HAP-1 (cell line): Measurements from ENCODE around the gene FADS3.
A peak's percentile ranks its signal among the peaks of the same experiment; 100 is the strongest.

Source experiments
- DNase-seq, 2 experiments: peaks; one replicate each; pipeline ENCODE4 v3.0.0-alpha.2; 2016 to 2020; ENCODE audit warnings: low spot score in 2 of 2
- H3K27me3 ChIP-seq: fragments of 250-450 bp; sonication (Bioruptor Pico); 2 replicates; pipeline ENCODE4 v1.5.1; 2020; ENCODE audit warnings: low read depth, mild to moderate bottlenecking, moderate library complexity
- H3K36me3 ChIP-seq: fragments of 250-450 bp; sonication (Bioruptor Pico); replicated peaks from 2 replicates; pipeline ENCODE4 v1.5.1; 2020; ENCODE audit warnings: mild to moderate bottlenecking
- H3K4me1 ChIP-seq: fragments of 250-450 bp; sonication (Bioruptor Pico); 2 replicates; pipeline ENCODE4 v1.5.1; 2020; ENCODE audit warnings: mild to moderate bottlenecking
- H3K4me3 ChIP-seq: fragments of 250-450 bp; sonication (Bioruptor Pico); 2 replicates; pipeline ENCODE4 v1.5.1; 2020; ENCODE audit warnings: mild to moderate bottlenecking, moderate library complexity
- H3K9me3 ChIP-seq: fragments of 250-450 bp; sonication (Bioruptor Pico); 2 replicates; pipeline ENCODE4 v1.5.1; 2020; ENCODE audit warnings: mild to moderate bottlenecking, moderate library complexity
- in situ Hi-C: fragments of 300-500 bp; cut with MboI; formaldehyde crosslinking; loops from 3 replicates; pipeline ENCODE4 v1.14.3; 2020; ENCODE audit warnings: low sequenced_read_pairs, inconsistent platforms, mixed read lengths

Gene FADS3

GRCh38 chr11:61900251-61900650, 8.9 kb upstream of the FADS3 start:
- Histone ChIP-seq H3K4me3 (no peak overlapping the region), H3K4me1 (no peaks in the 10 kb centered on the region), H3K27me3 (no peaks in the 10 kb centered on the region), H3K9me3 (no peaks in the 10 kb centered on the region), H3K36me3 (no peaks in the 10 kb centered on the region; the same call in 1 of the 2 replicates)
- DNase-seq, result no peak
- in situ Hi-C loops, result no loop called here

DNA sequence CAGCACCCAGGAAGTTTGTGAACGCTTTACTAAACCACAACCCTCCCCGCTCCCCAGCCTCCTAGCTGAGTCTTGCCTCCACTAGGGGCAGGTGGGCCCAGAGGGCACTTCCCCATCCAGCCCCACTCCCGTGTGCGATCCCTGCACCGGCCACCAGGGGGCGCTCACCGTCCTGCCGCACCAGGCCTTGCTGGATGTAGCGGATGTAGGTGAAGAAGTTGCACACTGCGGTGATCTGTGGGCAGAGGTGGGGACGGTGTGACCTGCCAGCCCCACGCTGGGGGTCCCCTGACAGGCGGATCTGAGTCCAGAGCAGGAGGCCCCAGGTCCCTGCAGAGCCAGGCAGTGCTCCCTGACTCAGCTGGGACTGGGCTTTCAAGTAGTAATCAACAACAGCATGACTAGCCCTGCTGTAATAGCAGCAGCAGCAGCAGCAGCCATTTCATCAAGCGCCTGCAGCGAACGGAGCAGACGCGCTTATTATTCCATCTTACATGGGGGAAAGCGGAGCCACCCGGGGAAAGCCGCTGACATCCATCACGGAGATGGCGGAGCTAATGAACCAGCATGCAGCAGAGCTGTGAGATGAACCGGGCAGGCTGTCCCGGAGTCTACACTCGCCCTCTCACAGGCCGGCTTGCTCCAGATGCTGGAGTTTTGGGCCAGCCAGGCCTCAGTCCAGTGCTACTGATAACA, 7.9 kb upstream of the FADS3 start:
- DNase-seq, result peak; percentile 64 to 93
- H3K4me3 ChIP-seq, result no peak overlapping the region
- no peaks in the 10 kb centered on the region for H3K9me3 ChIP-seq
- in situ Hi-C loops, result loop anchor here (5.0 kb wide), 3 partner anchors 48 to 208 kb away; no protein-coding TSS in a partner anchor
- H3K4me1 ChIP-seq, result no peaks in the 10 kb centered on the region
- no peaks in the 10 kb centered on the region; the same call in 1 of the 2 replicates for H3K36me3 ChIP-seq
- no peaks in the 10 kb centered on the region for H3K27me3 ChIP-seq

GRCh38 chr11:61898247-61898582, 6.9 kb upstream of the FADS3 start:
- in situ Hi-C loops, result loop anchor here (5.0 kb wide), 3 partner anchors 49 to 209 kb away; no protein-coding TSS in a partner anchor

DNA sequence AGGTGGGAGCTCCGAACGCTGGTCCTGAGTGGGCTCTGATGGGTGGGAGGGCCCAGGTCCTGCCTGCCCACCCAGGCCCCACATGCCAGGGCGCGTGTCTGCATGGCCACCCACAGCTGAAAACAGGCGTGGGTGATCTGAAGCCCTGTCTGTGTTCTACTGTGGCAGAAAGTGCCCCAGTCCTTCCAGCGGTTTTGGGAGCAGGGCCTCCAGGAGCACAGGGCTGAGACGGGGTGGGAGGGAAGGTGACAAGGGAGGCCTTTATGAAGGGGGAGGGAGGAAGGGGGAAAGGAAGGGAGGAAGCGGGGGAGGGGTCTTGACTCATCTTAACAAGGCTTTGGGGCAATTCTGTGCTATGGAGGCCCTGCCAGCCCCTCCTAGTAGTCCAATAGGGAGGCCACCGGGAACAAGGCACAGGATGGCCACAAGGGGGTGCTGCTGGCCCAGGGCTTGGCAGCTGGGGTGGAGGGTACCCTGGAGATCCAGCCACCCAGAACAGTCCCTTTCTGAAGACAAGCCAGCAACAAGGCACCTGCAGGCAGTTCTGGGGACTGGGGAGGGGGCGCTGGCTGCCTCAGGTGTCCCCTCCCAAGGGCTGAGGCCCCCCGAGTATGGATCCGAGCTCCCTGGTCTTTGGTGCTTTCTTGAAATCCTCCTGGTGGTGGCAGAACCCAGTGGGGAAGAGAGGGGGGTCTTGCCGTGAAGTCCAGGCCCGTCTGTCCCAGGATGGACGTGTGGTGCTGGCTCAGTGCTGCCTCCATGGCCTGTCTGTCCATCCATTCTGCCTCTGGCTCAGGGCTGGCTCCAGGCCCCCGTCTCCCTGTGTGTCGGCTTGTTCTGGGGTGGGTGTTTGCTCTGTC, 6.3 kb upstream of the FADS3 start:
- Histone ChIP-seq H3K4me1 (no peaks in the 10 kb centered on the region), H3K36me3 (no peaks in the 10 kb centered on the region; the same call in 1 of the 2 replicates), H3K27me3 (no peaks in the 10 kb centered on the region), H3K4me3 (no peak overlapping the region), H3K9me3 (no peaks in the 10 kb centered on the region)
- in situ Hi-C loops, result loop anchor here (5.0 kb wide), 3 partner anchors 50 to 210 kb away; no protein-coding TSS in a partner anchor
- peak; percentile 57 to 89 for DNase-seq

More at GRCh38 chr11:61898247-61898582, 6.9 kb upstream of the FADS3 start:
- Histone ChIP-seq H3K9me3 (no peaks in the 10 kb centered on the region), H3K4me3 (no peak overlapping the region), H3K4me1 (no peaks in the 10 kb centered on the region), H3K36me3 (no peaks in the 10 kb centered on the region; the same call in 1 of the 2 replicates), H3K27me3 (no peaks in the 10 kb centered on the region)
- no peak for DNase-seq

- no peaks in the 10 kb centered on the region for H3K4me1 ChIP-seq
- in situ Hi-C loops, result loop anchor here (5.0 kb wide), 3 partner anchors 50 to 210 kb away; no protein-coding TSS in a partner anchor
- H3K9me3 ChIP-seq, result no peaks in the 10 kb centered on the region
- no peak for DNase-seq
- H3K4me3 ChIP-seq, result no peak overlapping the region
- no peaks in the 10 kb centered on the region; the same call in 1 of the 2 replicates for H3K36me3 ChIP-seq
- H3K27me3 ChIP-seq, result no peaks in the 10 kb centered on the region
These were observed 5.5 kb upstream of the FADS3 start for GRCh38 chr11:61896665-61897386.

- no peaks in the 10 kb centered on the region for H3K27me3 ChIP-seq
- no peaks in the 10 kb centered on the region; the same call in 1 of the 2 replicates for H3K36me3 ChIP-seq
- no peak for DNase-seq
- in situ Hi-C loops, result loop anchor here (5.0 kb wide), 3 partner anchors 52 to 212 kb away; no protein-coding TSS in a partner anchor
- no peaks in the 10 kb centered on the region for H3K9me3 ChIP-seq
- no peaks in the 10 kb centered on the region for H3K4me1 ChIP-seq
- H3K4me3 ChIP-seq, result no peak overlapping the region
These were observed 4.3 kb upstream of the FADS3 start for GRCh38 chr11:61895718-61896059.

- Histone ChIP-seq H3K36me3 (no peaks in the 10 kb centered on the region; the same call in 1 of the 2 replicates), H3K4me1 (peaks cover 3% of the 10 kb centered on the region), H3K27me3 (no peaks in the 10 kb centered on the region), H3K4me3 (no peak overlapping the region), H3K9me3 (no peaks in the 10 kb centered on the region)
- in situ Hi-C loops, result loop anchor here (5.0 kb wide), 3 partner anchors 52 to 212 kb away; no protein-coding TSS in a partner anchor
- no peak for DNase-seq
These were observed 3.8 kb upstream of the FADS3 start for GRCh38 chr11:61895046-61895717.

- no peaks in the 10 kb centered on the region for H3K36me3 ChIP-seq
- peaks cover 4% of the 10 kb centered on the region for H3K4me1 ChIP-seq
- H3K9me3 ChIP-seq, result no peaks in the 10 kb centered on the region
- H3K27me3 ChIP-seq, result no peaks in the 10 kb centered on the region
- no peak overlapping the region for H3K4me3 ChIP-seq
- in situ Hi-C loops, result no loop called here
- no peak for DNase-seq
These were observed 2.6 kb upstream of the FADS3 start for GRCh38 chr11:61893981-61894380.

- no peaks in the 10 kb centered on the region for H3K9me3 ChIP-seq
- no peaks in the 10 kb centered on the region for H3K36me3 ChIP-seq
- peaks cover 4% of the 10 kb centered on the region for H3K4me1 ChIP-seq
- no peak for DNase-seq
- no peaks in the 10 kb centered on the region for H3K27me3 ChIP-seq
- in situ Hi-C loops, result no loop called here
- peak overlapping the region; percentile 40 for H3K4me3 ChIP-seq
These were observed 683 bp upstream of the FADS3 start for GRCh38 chr11:61892085-61892370.

- H3K27me3 ChIP-seq, result no peaks in the 10 kb centered on the region
- H3K36me3 ChIP-seq, result no peaks in the 10 kb centered on the region
- peaks cover 4% of the 10 kb centered on the region for H3K4me1 ChIP-seq
- H3K9me3 ChIP-seq, result no peaks in the 10 kb centered on the region
- in situ Hi-C loops, result no loop called here
- peak in 1 of 2 experiments; percentile 60 for DNase-seq
- H3K4me3 ChIP-seq, result peak overlapping the region; percentile 55
These were observed 615 bp downstream of the FADS3 start for GRCh38 chr11:61890529-61891330.

DNA sequence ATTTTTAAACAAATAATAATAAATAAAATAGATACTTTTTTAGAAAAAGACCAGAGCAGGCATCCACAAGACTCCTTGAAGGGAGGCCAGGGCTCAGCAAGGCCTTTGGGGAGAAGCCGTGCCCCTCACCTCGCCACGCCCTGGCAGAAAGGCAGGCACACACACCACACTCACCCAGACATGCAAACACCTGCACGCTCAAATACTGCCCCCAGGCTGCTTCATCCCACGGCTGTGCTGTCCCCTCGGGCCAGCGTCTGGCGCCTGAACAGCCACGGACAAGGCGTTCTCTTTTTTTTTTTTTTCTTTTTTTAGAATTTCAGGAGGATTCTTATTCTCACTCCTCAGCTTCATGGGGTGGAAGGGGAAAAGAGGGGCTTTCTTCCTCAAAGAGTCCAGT, 1.5 kb downstream of the FADS3 start:
- DNase-seq, result no peak
- H3K9me3 ChIP-seq, result no peaks in the 10 kb centered on the region
- no peak overlapping the region for H3K4me3 ChIP-seq
- in situ Hi-C loops, result no loop called here
- H3K27me3 ChIP-seq, result no peaks in the 10 kb centered on the region
- no peaks in the 10 kb centered on the region for H3K36me3 ChIP-seq
- peaks cover 4% of the 10 kb centered on the region for H3K4me1 ChIP-seq

- Histone ChIP-seq H3K4me1 (peaks cover 4% of the 10 kb centered on the region), H3K27me3 (no peaks in the 10 kb centered on the region), H3K4me3 (no peak overlapping the region), H3K36me3 (no peaks in the 10 kb centered on the region), H3K9me3 (no peaks in the 10 kb centered on the region)
- no peak for DNase-seq
- in situ Hi-C loops, result no loop called here
These were observed 2.8 kb downstream of the FADS3 start for GRCh38 chr11:61888590-61888989.
